HepG2 (cell line): Measurements from ENCODE around the gene CDK18. TPM values are rescaled to one million over a fixed set of nuclear protein-coding genes. Genes with fewer than 3 reads are reported as not detected.

Experiments used
- ATAC-seq: fragments of 200-7000 bp; cut with Tn5 transposase; 3 replicates; pipeline ENCODE4 v1.9.1; 2020; ENCODE audit warnings: mild to moderate bottlenecking, moderate library complexity
- BruUV-seq: library from RNA; stranded (reverse); fragments of 400-500 nt; replicated peaks from 2 replicates; lab custom pipeline; 2021; lab: Mats Ljungman, UMichigan
- CTCF ChIA-PET: fragments of 300-600 bp; formaldehyde crosslinking; extraction: SDS; loops from one replicate; lab custom pipeline; 2021; ENCODE audit warnings: low total read pairs, inconsistent platforms, low intra/inter-chr PET ratio; lab: Yijun Ruan, JAX
- POLR2A ChIA-PET: fragments of 350-600 bp; sonication (Branson Sonifier 250); formaldehyde crosslinking; loops from one replicate; lab custom pipeline; 2020; ENCODE audit warnings: antibody characterized with exemption, inconsistent platforms; lab: Yijun Ruan, JAX
- DNase-seq: peaks from one replicate; pipeline ENCODE4 v3.0.0-alpha.2; 2015; ENCODE audit warnings: low spot score
- FAIRE-seq: peaks from 3 replicates; lab custom pipeline; 2011; peaks lifted over from hg19 to GRCh38; lab: Jason Lieb, UNC
- H2AFZ ChIP-seq: one replicate; pipeline ENCODE4 v1.6.1; 2011; ENCODE audit warnings: low read length, inconsistent platforms
- H3K27ac ChIP-seq: fragments of 300-600 bp; 3 replicates; pipeline ENCODE4 v1.8.0; 2011; ENCODE audit warnings: mixed run types, mild to moderate bottlenecking, mixed read lengths, low read length, inconsistent platforms; ENCODE audit not compliant: insufficient read depth; ENCODE audit errors: extremely low read length
- H3K27me3 ChIP-seq, 2 experiments: fragments of 200-600 bp in 1 of 2; 2 replicates in 1 of 2; 3 replicates in 1 of 2; pipeline versions ENCODE4 v1.6.0 to v1.8.0; 2011; ENCODE audit warnings: low read length in 2 of 2, mild to moderate bottlenecking in 2 of 2, moderate library complexity in 2 of 2, inconsistent platforms in 1 of 2; ENCODE audit not compliant: insufficient read depth in 2 of 2, control insufficient read depth in 1 of 2
- H3K36me3 ChIP-seq, 2 experiments: fragments of 200-600 bp in 1 of 2; replicated peaks in 1 of 2; 2 replicates in 1 of 2; 3 replicates in 1 of 2; pipeline versions ENCODE4 v1.5.1 to v1.8.0; 2011; ENCODE audit warnings: low read length in 2 of 2, inconsistent platforms in 1 of 2; ENCODE audit not compliant: insufficient read depth in 2 of 2, control insufficient read depth in 1 of 2
- H3K4me1 ChIP-seq: 2 replicates; pipeline ENCODE4 v1.5.1; 2012; ENCODE audit warnings: low read length, inconsistent platforms; ENCODE audit not compliant: insufficient read depth
- H3K4me2 ChIP-seq: 2 replicates; pipeline ENCODE4 v1.6.0; 2011; ENCODE audit warnings: low read depth, low read length, inconsistent platforms
- H3K4me3 ChIP-seq, 3 experiments: fragments of 200-600 bp in 1 of 3; sonication (generic), shearing (Covaris generic) in 1 of 3; replicated peaks in 1 of 3; 2 replicates each; pipeline ENCODE4 v1.5.1; 2011 to 2016; ENCODE audit warnings: low read length in 3 of 3, inconsistent platforms in 2 of 3, low read depth in 2 of 3, mild to moderate bottlenecking in 2 of 3, control low read depth in 1 of 3, mixed read lengths in 1 of 3; ENCODE audit not compliant: insufficient read depth in 1 of 3
- H3K79me2 ChIP-seq: one replicate; pipeline ENCODE4 v1.6.1; 2011; ENCODE audit warnings: low read length, inconsistent platforms; ENCODE audit not compliant: insufficient read depth
- H3K9ac ChIP-seq: 2 replicates; pipeline ENCODE4 v1.6.0; 2011; ENCODE audit warnings: mild to moderate bottlenecking, low read depth, low read length, inconsistent platforms; ENCODE audit not compliant: insufficient read depth
- H3K9me3 ChIP-seq: 2 replicates; pipeline ENCODE4 v1.5.1; 2012; ENCODE audit warnings: mild to moderate bottlenecking, low read length
- H4K20me1 ChIP-seq: 2 replicates; pipeline ENCODE4 v1.6.0; 2011; ENCODE audit warnings: inconsistent platforms, mild to moderate bottlenecking, low read length, moderate library complexity; ENCODE audit not compliant: insufficient read depth
- AHR ChIP-seq: IDR thresholded peaks from 2 replicates; pipeline ENCODE4 v1.6.1; 2018; ENCODE audit warnings: missing genetic modification reagents, missing compliant biosample characterization
- ARNT ChIP-seq: fragments of 450-650 bp; IDR thresholded peaks from 2 replicates; pipeline ENCODE4 v1.6.1; 2017
- ESRRA ChIP-seq: sonication (generic); formaldehyde crosslinking; IDR thresholded peaks from 2 replicates; pipeline ENCODE4 v1.5.1; 2020; ENCODE audit warnings: mild to moderate bottlenecking, low read depth, missing genetic modification reagents
- FOSL1 ChIP-seq: sonication (generic); formaldehyde crosslinking; IDR thresholded peaks from 2 replicates; pipeline ENCODE4 v1.9.0; 2021; ENCODE audit warnings: missing genetic modification reagents, borderline replicate concordance
- PTBP1 ChIP-seq: fragments of 200-400 bp; formaldehyde crosslinking; IDR thresholded peaks from 2 replicates; pipeline ENCODE4 v1.6.1; 2018; ENCODE audit warnings: low read length, low read depth; ENCODE audit not compliant: poor library complexity, severe bottlenecking
- SMAD9 ChIP-seq: sonication (generic); formaldehyde crosslinking; IDR thresholded peaks from 2 replicates; pipeline ENCODE4 v1.5.1; 2020; ENCODE audit warnings: mild to moderate bottlenecking, missing genetic modification reagents
- ZFP90 ChIP-seq: sonication (generic); formaldehyde crosslinking; IDR thresholded peaks from 2 replicates; pipeline ENCODE4 v1.8.0; 2022; ENCODE audit warnings: missing genetic modification reagents, mild to moderate bottlenecking, inconsistent platforms, borderline replicate concordance
- ZNF205 ChIP-seq: IDR thresholded peaks from 2 replicates; pipeline ENCODE4 v1.6.1; 2018; ENCODE audit warnings: missing biosample characterization, missing genetic modification reagents
- ZNF558 ChIP-seq: sonication (generic); formaldehyde crosslinking; IDR thresholded peaks from 2 replicates; pipeline ENCODE4 v1.9.0; 2022; ENCODE audit warnings: mild to moderate bottlenecking, missing genetic modification reagents, borderline replicate concordance
- ZNF704 ChIP-seq: sonication (generic); formaldehyde crosslinking; IDR thresholded peaks from 2 replicates; pipeline ENCODE4 v1.8.1; 2023; ENCODE audit warnings: mild to moderate bottlenecking, inconsistent platforms, moderate library complexity, missing genetic modification reagents, borderline replicate concordance
- WGBS: methylation state at CpG from one replicate; pipeline ENCODE4 v1.1.6; 2017; ENCODE audit warnings: low lambda C conversion rate; 5-methylcytosine and 5-hydroxymethylcytosine counted together
- in situ Hi-C: cut with HindIII; loops from 2 replicates; pipeline ENCODE4 v1.10.0; 2017; ENCODE audit warnings: low pct_unique_long_range_greater_than_20kb; ENCODE audit not compliant: extremely low pct_ligation_motif_present
- intact Hi-C: fragments of 100-400 bp; cut with micrococcal nuclease; formaldehyde crosslinking; loops from one replicate; pipeline ENCODE4 v1.10.0; 2022; ENCODE audit not compliant: unreplicated experiment
- polyA plus RNA-seq, 8 experiments: library from polyadenylated mRNA; depleted of rRNA in 3 of 8; stranded (reverse) in 7 of 8; unstranded in 1 of 8; fragments of >200 nt; fragmentation: Illumina TruSeq in 4 of 8; extraction: Trizol in 4 of 8; gene quantifications; 2 replicates each; pipeline versions ENCODE4 v1.2.1 to v1.2.3, GENCODE V29; 2011 to 2016; ENCODE audit warnings: low read depth in 4 of 8, missing spikeins in 1 of 8, mixed read lengths in 1 of 8; ENCODE audit not compliant: insufficient read depth in 1 of 8
- total RNA-seq, 5 experiments: library from RNA; depleted of rRNA; stranded (reverse); fragments of >200 nt; fragmentation: Illumina TruSeq; extraction: Trizol; gene quantifications; 2 replicates each; pipeline ENCODE4 v1.2.3, GENCODE V29; 2016; ENCODE audit warnings: low read depth in 1 of 5
- TF ChIP-seq, protein P1 (sequence below): sonication (generic); formaldehyde crosslinking; IDR thresholded peaks from 2 replicates; pipeline ENCODE4 v1.4.0; 2020; ENCODE audit warnings: missing genetic modification reagents

The CDK18 gene
- total and polyA plus RNA-seq, 2 of the 13 experiments (the other 11 are each of a cell fraction or from before 2014, with no cell fraction given): 6.4 to 38.8 TPM

- in situ Hi-C loops (no loop called here), intact Hi-C loops (no loop called here)
- H3K4me3 ChIP-seq: no peak overlapping the region
- no peak overlapping the region for H2AFZ ChIP-seq
- H3K4me1 ChIP-seq: peaks cover 12% of the 10 kb centered on the region
- H3K36me3 ChIP-seq: no peaks in the 10 kb centered on the region
- no peak overlapping the region for H3K4me2 ChIP-seq
- no peaks in the 10 kb centered on the region for H4K20me1 ChIP-seq
- H3K27ac ChIP-seq: no peak overlapping the region
- CTCF ChIA-PET: no interaction called here
- BruUV-seq: no TSS peak
- TF ChIP-seq, protein P1, sequence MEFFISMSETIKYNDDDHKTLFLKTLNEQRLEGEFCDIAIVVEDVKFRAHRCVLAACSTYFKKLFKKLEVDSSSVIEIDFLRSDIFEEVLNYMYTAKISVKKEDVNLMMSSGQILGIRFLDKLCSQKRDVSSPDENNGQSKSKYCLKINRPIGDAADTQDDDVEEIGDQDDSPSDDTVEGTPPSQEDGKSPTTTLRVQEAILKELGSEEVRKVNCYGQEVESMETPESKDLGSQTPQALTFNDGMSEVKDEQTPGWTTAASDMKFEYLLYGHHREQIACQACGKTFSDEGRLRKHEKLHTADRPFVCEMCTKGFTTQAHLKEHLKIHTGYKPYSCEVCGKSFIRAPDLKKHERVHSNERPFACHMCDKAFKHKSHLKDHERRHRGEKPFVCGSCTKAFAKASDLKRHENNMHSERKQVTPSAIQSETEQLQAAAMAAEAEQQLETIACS (CRISPR knock-in tag): no peak
- no peak for TF ChIP-seq ESRRA (CRISPR knock-in tag)
- no peak for TF ChIP-seq PTBP1
- TF ChIP-seq ZNF704 (CRISPR knock-in tag): no peak
- no peak for TF ChIP-seq AHR
- no peak for TF ChIP-seq ZFP90 (CRISPR knock-in tag)
- TF ChIP-seq ARNT: no peak
- TF ChIP-seq ZNF205 (CRISPR knock-in tag): no peak
- no peak for TF ChIP-seq SMAD9
- no peak for TF ChIP-seq ZNF558 (CRISPR knock-in tag)
- TF ChIP-seq FOSL1 (CRISPR knock-in tag): no peak
- POLR2A ChIA-PET: no interaction called here
- H3K27me3 ChIP-seq: peaks cover 7 to 14% of the 10 kb centered on the region in 2 experiments; a peak in 3 of 5 replicates
- H3K9me3 ChIP-seq: no peaks in the 10 kb centered on the region
- FAIRE-seq (no peak), DNase-seq (no peak), ATAC-seq (no peak)
- WGBS: 9% methylated on average over 2 of the region's 2 CpGs
- no peaks in the 10 kb centered on the region for H3K79me2 ChIP-seq
- H3K9ac ChIP-seq: no peak overlapping the region
Measured at GRCh38 chr1:205483372-205483771, 21.1 kb upstream of the CDK18 start.
